GM19395 (cell line): Measurements from ENCODE around the gene PSMB9.

Experiments
- ATAC-seq: cut with Tn5 transposase; IDR thresholded peaks from one replicate; pipeline ENCODE4 v1.9.1; 2021; ENCODE audit warnings: mild to moderate bottlenecking, moderate library complexity; ENCODE audit not compliant: unreplicated experiment

PSMB9 gene

GRCh38 chr6:32839356-32839755 lies 14.6 kb upstream of the PSMB9 start:
- no peak for ATAC-seq

- ATAC-seq: no peak
Measured at GRCh38 chr6:32840604-32841246, 13.3 kb upstream of the PSMB9 start.

GRCh38 chr6:32842021-32842650 lies 11.9 kb upstream of the PSMB9 start:
- ATAC-seq: no peak

GRCh38 chr6:32842690-32843089 lies 11.3 kb upstream of the PSMB9 start:
- no peak for ATAC-seq

GRCh38 chr6:32843331-32843978 lies 10.5 kb upstream of the PSMB9 start:
- no peak for ATAC-seq

- peak; percentile 70 for ATAC-seq
Measured at GRCh38 chr6:32843979-32844838, 9.8 kb upstream of the PSMB9 start, which contains the start of gene PSMB8. TSS of gene PSMB8 (minus strand) at chr6:32844047. CDS start at chr6:32843996, 51 bp downstream.

GRCh38 chr6:32844839-32845383 lies 9.1 kb upstream of the PSMB9 start:
- ATAC-seq: no peak

GRCh38 chr6:32845384-32845884 lies 8.6 kb upstream of the PSMB9 start:
- ATAC-seq: no peak

GRCh38 chr6:32847004-32847403 lies 7.0 kb upstream of the PSMB9 start:
- no peak for ATAC-seq

- ATAC-seq: no peak
Measured at GRCh38 chr6:32847795-32848194, 6.2 kb upstream of the PSMB9 start.

GRCh38 chr6:32849126-32849525 lies 4.9 kb upstream of the PSMB9 start:
- ATAC-seq: no peak

GRCh38 chr6:32851025-32851424 lies 3.0 kb upstream of the PSMB9 start:
- no peak for ATAC-seq

GRCh38 chr6:32852018-32852843 lies 1.8 kb upstream of the PSMB9 start:
- no peak for ATAC-seq

GRCh38 chr6:32852844-32853540 lies 1.0 kb upstream of the PSMB9 start:
- ATAC-seq: peak; percentile 26

- peak; percentile 35 for ATAC-seq
Measured at GRCh38 chr6:32854376-32855178, 585 bp downstream of the PSMB9 start.

GRCh38 chr6:32855467-32856174 lies 1.6 kb downstream of the PSMB9 start:
- ATAC-seq: no peak

GRCh38 chr6:32857156-32857891 lies 3.3 kb downstream of the PSMB9 start:
- ATAC-seq: no peak
